Measurements from ENCODE around the gene ADAT1. TPM values are rescaled to one million over a fixed set of nuclear protein-coding genes. Genes with fewer than 3 reads are reported as not detected.

ADAT1 gene
- total RNA-seq, 1 experiment from 2014 or later = 90.4 TPM

GRCh38 chr16:75575958-75576357 is 47.1 kb downstream of the ADAT1 start:
- Mint-ChIP-seq H3K27ac (ENCODE audit: unreplicated experiment) (no peak overlapping the region), H3K4me1 (ENCODE audit: low read depth, unreplicated experiment) (no peaks in the 10 kb centered on the region), H3K36me3 (ENCODE audit: insufficient read depth, unreplicated experiment) (peaks cover 17% of the 10 kb centered on the region), H3K27me3 (ENCODE audit: unreplicated experiment) (no peaks in the 10 kb centered on the region), H3K9me3 (ENCODE audit: low read depth, unreplicated experiment) (no peaks in the 10 kb centered on the region), H3K4me3 (ENCODE audit: low read depth, unreplicated experiment) (no peak overlapping the region)
- no TSS peak for BruUV-seq (replicated peaks)
- intact Hi-C loops (cut with micrococcal nuclease; ENCODE audit: unreplicated experiment) = no loop called here
- no peak for TF ChIP-seq CTCF (IDR thresholded peaks at IDR 0.05; ENCODE audit: unreplicated experiment)
- DNase-seq = no peak
- CTCF ChIA-PET = interaction anchor here (0.7 kb wide), 1 partner anchor 26 kb away, joined by 3 read pairs; no protein-coding TSS in a partner anchor

- TF ChIP-seq CTCF (IDR thresholded peaks at IDR 0.05; ENCODE audit: unreplicated experiment) = no peak
- CTCF ChIA-PET = no interaction called here
- H3K9me3 Mint-ChIP-seq (ENCODE audit: low read depth, unreplicated experiment) = no peaks in the 10 kb centered on the region
- no TSS peak for BruUV-seq (replicated peaks)
- H3K4me1 Mint-ChIP-seq (ENCODE audit: low read depth, unreplicated experiment) = no peaks in the 10 kb centered on the region
- no peak for DNase-seq
- H3K27ac Mint-ChIP-seq (ENCODE audit: unreplicated experiment) = no peak overlapping the region
- H3K36me3 Mint-ChIP-seq (ENCODE audit: insufficient read depth, unreplicated experiment) = peaks cover 26% of the 10 kb centered on the region
- no peaks in the 10 kb centered on the region for H3K27me3 Mint-ChIP-seq (ENCODE audit: unreplicated experiment)
- no peak overlapping the region for H3K4me3 Mint-ChIP-seq (ENCODE audit: low read depth, unreplicated experiment)
- intact Hi-C loops (cut with micrococcal nuclease; ENCODE audit: unreplicated experiment) = no loop called here
These were observed 49.1 kb downstream of the ADAT1 start for GRCh38 chr16:75573955-75574354.

- no peak for DNase-seq
- H3K4me3 Mint-ChIP-seq (ENCODE audit: low read depth, unreplicated experiment) = no peak overlapping the region
- intact Hi-C loops (cut with micrococcal nuclease; ENCODE audit: unreplicated experiment) = no loop called here
- no peak for TF ChIP-seq CTCF (IDR thresholded peaks at IDR 0.05; ENCODE audit: unreplicated experiment)
- CTCF ChIA-PET = interaction anchor here (0.5 to 1.0 kb wide), 3 partner anchors 15 to 929 kb away, joined by 3 to 4 read pairs (median 4); no protein-coding TSS in a partner anchor
- no peaks in the 10 kb centered on the region for H3K9me3 Mint-ChIP-seq (ENCODE audit: low read depth, unreplicated experiment)
- no peaks in the 10 kb centered on the region for H3K27me3 Mint-ChIP-seq (ENCODE audit: unreplicated experiment)
- no peak overlapping the region for H3K27ac Mint-ChIP-seq (ENCODE audit: unreplicated experiment)
- no TSS peak for BruUV-seq (replicated peaks)
- peaks cover 30% of the 10 kb centered on the region for H3K36me3 Mint-ChIP-seq (ENCODE audit: insufficient read depth, unreplicated experiment)
- H3K4me1 Mint-ChIP-seq (ENCODE audit: low read depth, unreplicated experiment) = peaks cover under 1% of the 10 kb centered on the region
These were observed 50.1 kb downstream of the ADAT1 start for GRCh38 chr16:75572864-75573542.

GRCh38 chr16:75570396-75571065 is 52.5 kb downstream of the ADAT1 start:
- Mint-ChIP-seq H3K4me3 (ENCODE audit: low read depth, unreplicated experiment) (no peak overlapping the region), H3K4me1 (ENCODE audit: low read depth, unreplicated experiment) (peaks cover 14% of the 10 kb centered on the region), H3K36me3 (ENCODE audit: insufficient read depth, unreplicated experiment) (peaks cover 47% of the 10 kb centered on the region), H3K27ac (ENCODE audit: unreplicated experiment) (no peak overlapping the region), H3K9me3 (ENCODE audit: low read depth, unreplicated experiment) (no peaks in the 10 kb centered on the region), H3K27me3 (ENCODE audit: unreplicated experiment) (no peaks in the 10 kb centered on the region)
- TF ChIP-seq CTCF (IDR thresholded peaks at IDR 0.05; ENCODE audit: unreplicated experiment) = no peak
- BruUV-seq (replicated peaks) = no TSS peak
- no peak for DNase-seq
- CTCF ChIA-PET = no interaction called here
- intact Hi-C loops (cut with micrococcal nuclease; ENCODE audit: unreplicated experiment) = no loop called here

All from Calu3 (cell line).